Keratinocyte (primary cell): ENCODE data around the gene IFNE. TPM values are rescaled to one million over a fixed set of nuclear protein-coding genes. Genes with fewer than 3 reads are reported as not detected.
A peak's percentile ranks its signal among the peaks of the same experiment; 100 is the strongest.

Experiments used
- DNase-seq: peaks from one replicate; pipeline ENCODE4 v3.0.0-alpha.2; 2011; ENCODE audit warnings: low read depth, missing footprints, low spot score
- FAIRE-seq: peaks from 2 replicates; lab custom pipeline; 2011; peaks lifted over from hg19 to GRCh38; lab: Jason Lieb, UNC
- H2AFZ ChIP-seq: 2 replicates; pipeline ENCODE4 v1.6.0; 2012; ENCODE audit warnings: low read length, control low read depth, inconsistent platforms; ENCODE audit not compliant: control insufficient read depth
- H3K27ac ChIP-seq: 2 replicates; pipeline ENCODE4 v1.5.1; 2011; ENCODE audit warnings: low read length; ENCODE audit not compliant: control insufficient read depth, insufficient read depth
- H3K27me3 ChIP-seq: 3 replicates; pipeline ENCODE4 v1.6.0; 2011; ENCODE audit warnings: low read length; ENCODE audit not compliant: control insufficient read depth, insufficient read depth; ENCODE audit errors: extremely low read depth
- H3K36me3 ChIP-seq, 2 experiments: 2 replicates in 1 of 2; 3 replicates in 1 of 2; pipeline ENCODE4 v1.5.1; 2011; ENCODE audit warnings: low read length in 2 of 2, mild to moderate bottlenecking in 1 of 2; ENCODE audit not compliant: control insufficient read depth in 2 of 2, insufficient read depth in 2 of 2; ENCODE audit errors: extremely low read depth in 1 of 2
- H3K4me1 ChIP-seq: 3 replicates; pipeline ENCODE4 v1.5.1; 2011; ENCODE audit warnings: low read length; ENCODE audit not compliant: control insufficient read depth, insufficient read depth; ENCODE audit errors: extremely low read depth
- H3K4me2 ChIP-seq: 3 replicates; pipeline ENCODE4 v1.6.0; 2011; ENCODE audit warnings: low read depth, low read length; ENCODE audit not compliant: control insufficient read depth, insufficient read depth; ENCODE audit errors: extremely low read depth
- H3K4me3 ChIP-seq, 3 experiments: fragments of 200-600 bp in 1 of 3; sonication (generic) in 1 of 3; 2 replicates in 2 of 3; 3 replicates in 1 of 3; pipeline ENCODE4 v1.5.1; 2011 to 2016; ENCODE audit warnings: low read length in 3 of 3, mild to moderate bottlenecking in 3 of 3, control low read depth in 2 of 3, inconsistent platforms in 1 of 3, low read depth in 1 of 3, mixed read lengths in 1 of 3, mixed run types in 1 of 3, moderate library complexity in 1 of 3; ENCODE audit not compliant: control insufficient read depth in 2 of 3, insufficient read depth in 2 of 3; ENCODE audit errors: extremely low read depth in 1 of 3
- H3K79me2 ChIP-seq: 2 replicates; pipeline ENCODE4 v1.6.0; 2012; ENCODE audit warnings: low read length; ENCODE audit not compliant: control insufficient read depth, insufficient read depth
- H3K9ac ChIP-seq: 3 replicates; pipeline ENCODE4 v1.6.0; 2011; ENCODE audit warnings: low read length; ENCODE audit not compliant: control insufficient read depth, insufficient read depth; ENCODE audit errors: extremely low read depth
- H3K9me1 ChIP-seq: 3 replicates; pipeline ENCODE4 v1.6.0; 2011; ENCODE audit warnings: low read length; ENCODE audit not compliant: control insufficient read depth, insufficient read depth; ENCODE audit errors: extremely low read depth
- H3K9me3 ChIP-seq: 2 replicates; pipeline ENCODE4 v1.5.1; 2012; ENCODE audit warnings: low read depth, low read length; ENCODE audit not compliant: control insufficient read depth
- H4K20me1 ChIP-seq: 3 replicates; pipeline ENCODE4 v1.6.0; 2011; ENCODE audit warnings: low read length; ENCODE audit not compliant: control insufficient read depth, insufficient read depth; ENCODE audit errors: extremely low read depth
- CTCF ChIP-seq, 3 experiments: IDR thresholded peaks in 1 of 3; conservative IDR thresholded peaks in 1 of 3; optimal IDR thresholded peaks in 1 of 3; 2 replicates in 2 of 3; 3 replicates in 1 of 3; pipeline versions ENCODE3 to v1.5.1; 2011; ENCODE audit warnings: low read length in 3 of 3, mild to moderate bottlenecking in 3 of 3, moderate library complexity in 2 of 3, control low read depth in 1 of 3, inconsistent platforms in 1 of 3; ENCODE audit not compliant: insufficient read depth in 2 of 3; ENCODE audit errors: extremely low read depth in 1 of 3
- EZH2 ChIP-seq: IDR thresholded peaks from one replicate; pipeline ENCODE4 v1.6.1; 2012; ENCODE audit warnings: inconsistent platforms, mild to moderate bottlenecking, low read length, moderate library complexity
- dilution Hi-C: fragments of 300-500 bp; cut with MboI; formaldehyde crosslinking; loops from one replicate; pipeline ENCODE4 v1.7.0; 2020; ENCODE audit warnings: low sequenced_read_pairs; ENCODE audit not compliant: extremely low pct_ligation_motif_present
- polyA plus RNA-seq, 5 experiments: library from polyadenylated mRNA; depleted of rRNA in 3 of 5; stranded (reverse) in 3 of 5; stranded (forward) in 1 of 5; unstranded in 1 of 5; fragments of >200 nt; gene quantifications; 1 replicate in 1 of 5; 2 replicates in 3 of 5; 3 replicates in 1 of 5; pipeline versions ENCODE4 v1.2.1 to v1.2.3, GENCODE V29; 2011 to 2012; ENCODE audit warnings: missing spikeins in 2 of 5, low read depth in 1 of 5, low replicate concordance in 1 of 5

Gene IFNE
- polyA plus RNA-seq, 1 donor (not counting 4 experiments of a cell fraction or from before 2014, with no cell fraction given), result 3.9 TPM

GRCh38 chr9:21520501-21521228, 38.6 kb upstream of the IFNE start:
- TF ChIP-seq CTCF (optimal IDR thresholded peaks at IDR 0.05 in 1 of 3, IDR thresholded peaks at IDR 0.05 in 1 of 3, conservative IDR thresholded peaks at IDR 0.05 in 1 of 3; ENCODE audit: extremely low read depth in 1 of 3, insufficient read depth in 2 of 3, low read length in 3 of 3) (no peak), EZH2 (no peak)
- Histone ChIP-seq H3K9me1 (peaks cover 2% of the 10 kb centered on the region), H3K4me1 (peaks cover 5% of the 10 kb centered on the region), H3K4me2 (no peak overlapping the region), H3K79me2 (peaks cover 98% of the 10 kb centered on the region), H3K36me3 (peaks cover 6 to 20% of the 10 kb centered on the region in 2 experiments), H3K9me3 (no peaks in the 10 kb centered on the region), H3K27me3 (no peaks in the 10 kb centered on the region), H3K4me3 (no peak overlapping the region), H3K9ac (no peak overlapping the region), H4K20me1 (peaks cover 37% of the 10 kb centered on the region), H2AFZ (no peak overlapping the region), H3K27ac (no peak overlapping the region)
- dilution Hi-C loops, result no loop called here
- no peak for FAIRE-seq
- no peak for DNase-seq

- H2AFZ ChIP-seq, result no peak overlapping the region
- no peak overlapping the region for H3K27ac ChIP-seq
- DNase-seq (no peak), FAIRE-seq (peak; percentile 32)
- H3K27me3 ChIP-seq, result no peaks in the 10 kb centered on the region
- no peak for TF ChIP-seq EZH2
- TF ChIP-seq CTCF (optimal IDR thresholded peaks at IDR 0.05 in 1 of 3, IDR thresholded peaks at IDR 0.05 in 1 of 3, conservative IDR thresholded peaks at IDR 0.05 in 1 of 3; ENCODE audit: extremely low read depth in 1 of 3, insufficient read depth in 2 of 3, low read length in 3 of 3), result no peak
- H3K9ac ChIP-seq, result no peak overlapping the region
- dilution Hi-C loops, result no loop called here
- peaks cover 97% of the 10 kb centered on the region for H3K79me2 ChIP-seq
- no peaks in the 10 kb centered on the region for H3K9me3 ChIP-seq
- H3K4me1 ChIP-seq, result peaks cover 5% of the 10 kb centered on the region
- no peak overlapping the region for H3K4me2 ChIP-seq
- peaks cover 2% of the 10 kb centered on the region for H3K9me1 ChIP-seq
- H3K4me3 ChIP-seq, result no peak overlapping the region
- peaks cover 6 to 20% of the 10 kb centered on the region in 2 experiments for H3K36me3 ChIP-seq
- peaks cover 40% of the 10 kb centered on the region for H4K20me1 ChIP-seq
Measured at GRCh38 chr9:21519855-21520434, 37.8 kb upstream of the IFNE start.
